ENCODE measurements around the gene PITPNM3.

Gene PITPNM3

GRCh38 chr17:6543079-6544010 is 13.0 kb downstream of the PITPNM3 start:
- no peak for TF ChIP-seq CTCF (IDR thresholded peaks at IDR 0.05; ENCODE audit: low read depth, low read length, missing control alignments)
- in situ Hi-C loops (cut with HindIII; ENCODE audit: low pct_ligation_motif_present, low sequenced_read_pairs) = no loop called here
- no peaks in the 10 kb centered on the region for H3K36me3 ChIP-seq (replicated peaks)
- H3K4me3 ChIP-seq (ENCODE audit: low read depth, low read length) = no peak overlapping the region
- no peak overlapping the region for H3K27ac ChIP-seq
- no peak for DNase-seq
- no peaks in the 10 kb centered on the region for H3K27me3 ChIP-seq (replicated peaks)

GRCh38 chr17:6542577-6542976 is 13.8 kb downstream of the PITPNM3 start:
- Histone ChIP-seq H3K27ac (no peak overlapping the region), H3K4me3 (ENCODE audit: low read depth, low read length) (no peak overlapping the region), H3K36me3 (replicated peaks) (no peaks in the 10 kb centered on the region), H3K27me3 (replicated peaks) (no peaks in the 10 kb centered on the region)
- no peak for TF ChIP-seq CTCF (IDR thresholded peaks at IDR 0.05; ENCODE audit: low read depth, low read length, missing control alignments)
- DNase-seq = no peak
- in situ Hi-C loops (cut with HindIII; ENCODE audit: low pct_ligation_motif_present, low sequenced_read_pairs) = no loop called here

- Histone ChIP-seq H3K36me3 (replicated peaks) (no peaks in the 10 kb centered on the region), H3K27me3 (replicated peaks) (no peaks in the 10 kb centered on the region), H3K4me3 (ENCODE audit: low read depth, low read length) (no peak overlapping the region), H3K27ac (no peak overlapping the region)
- TF ChIP-seq CTCF (IDR thresholded peaks at IDR 0.05; ENCODE audit: low read depth, low read length, missing control alignments) = no peak
- DNase-seq = no peak
- in situ Hi-C loops (cut with HindIII; ENCODE audit: low pct_ligation_motif_present, low sequenced_read_pairs) = no loop called here
These were observed 14.5 kb downstream of the PITPNM3 start for GRCh38 chr17:6541886-6542285.

- in situ Hi-C loops (cut with HindIII; ENCODE audit: low pct_ligation_motif_present, low sequenced_read_pairs) = no loop called here
- TF ChIP-seq CTCF (IDR thresholded peaks at IDR 0.05; ENCODE audit: low read depth, low read length, missing control alignments) = no peak
- no peak for DNase-seq
- H3K36me3 ChIP-seq (replicated peaks) = no peaks in the 10 kb centered on the region
- no peaks in the 10 kb centered on the region for H3K27me3 ChIP-seq (replicated peaks)
- H3K27ac ChIP-seq = no peak overlapping the region
- no peak overlapping the region for H3K4me3 ChIP-seq (ENCODE audit: low read depth, low read length)
These were observed 16.5 kb downstream of the PITPNM3 start for GRCh38 chr17:6539871-6540270.

- Histone ChIP-seq H3K27me3 (replicated peaks) (no peaks in the 10 kb centered on the region), H3K36me3 (replicated peaks) (no peaks in the 10 kb centered on the region), H3K27ac (no peak overlapping the region), H3K4me3 (ENCODE audit: low read depth, low read length) (no peak overlapping the region)
- in situ Hi-C loops (cut with HindIII; ENCODE audit: low pct_ligation_motif_present, low sequenced_read_pairs) = no loop called here
- no peak for DNase-seq
- no peak for TF ChIP-seq CTCF (IDR thresholded peaks at IDR 0.05; ENCODE audit: low read depth, low read length, missing control alignments)
These were observed 19.7 kb downstream of the PITPNM3 start for GRCh38 chr17:6536566-6537065.
